GM19193 (cell line): ENCODE measurements around the gene MYO5C.

Experiments
- POLR2A ChIP-seq: IDR thresholded peaks from 4 replicates; pipeline ENCODE4 v1.6.1; 2011; ENCODE audit not compliant: insufficient read depth, insufficient read length; ENCODE audit errors: extremely low read depth

The MYO5C gene

GRCh38 chr15:52143873-52144272 is 151.7 kb downstream of the MYO5C start:
- TF ChIP-seq POLR2A = no peak
